SK-N-SH (cell line): Measurements from ENCODE around the gene EXOC5. TPM values are rescaled to one million over a fixed set of nuclear protein-coding genes. Genes with fewer than 3 reads are reported as not detected.

Experiments used
- CTCF ChIA-PET: fragments of 300-600, 350-600 bp; formaldehyde crosslinking; extraction: SDS; loops from one replicate; lab custom pipeline; 2021; lab: Yijun Ruan, JAX
- POLR2A ChIA-PET: fragments of 350-600 bp; sonication (Branson Sonifier 250); formaldehyde crosslinking; extraction: SDS; loops from one replicate; lab custom pipeline; 2020; ENCODE audit warnings: antibody characterized with exemption, inconsistent platforms; lab: Yijun Ruan, JAX
- DNase-seq: peaks from one replicate; pipeline ENCODE4 v3.0.0; 2012
- H2AFZ ChIP-seq: fragments of 200-600 bp; sonication (generic); 2 replicates; pipeline ENCODE4 v1.8.1; 2016; ENCODE audit warnings: antibody characterized with exemption, mild to moderate bottlenecking, low read depth
- H3F3A ChIP-seq: fragments of 200-600 bp; sonication (generic); replicated peaks from 2 replicates; pipeline ENCODE3; 2016; ENCODE audit warnings: antibody characterized with exemption, mild to moderate bottlenecking; ENCODE audit not compliant: insufficient read depth
- H3K27ac ChIP-seq, 2 experiments: fragments of 200-500 bp in 1 of 2; fragments of 200-600 bp in 1 of 2; sonication (Bioruptor generic) in 1 of 2; sonication (generic), shearing (Covaris generic) in 1 of 2; 2 replicates each; pipeline versions ENCODE4 v1.5.1 to v1.6.1; 2014 to 2016; ENCODE audit warnings: low read depth in 2 of 2, inconsistent platforms in 1 of 2, low read length in 1 of 2, mild to moderate bottlenecking in 1 of 2, mixed read lengths in 1 of 2
- H3K27me3 ChIP-seq: fragments of 200-600 bp; sonication (generic), shearing (Covaris generic); 2 replicates; pipeline ENCODE4 v1.6.1; 2016; ENCODE audit warnings: mixed run types; ENCODE audit not compliant: insufficient read depth
- H3K36me3 ChIP-seq, 2 experiments: fragments of 200-500 bp in 1 of 2; fragments of 200-600 bp in 1 of 2; sonication (Bioruptor generic) in 1 of 2; sonication (generic) in 1 of 2; replicated peaks in 1 of 2; 2 replicates each; pipeline versions ENCODE3 to v1.5.1; 2014 to 2016; ENCODE audit warnings: low read length in 1 of 2, mild to moderate bottlenecking in 1 of 2; ENCODE audit not compliant: insufficient read depth in 2 of 2, control insufficient read depth in 1 of 2
- H3K4me1 ChIP-seq, 2 experiments: fragments of 200-500 bp in 1 of 2; fragments of 200-600 bp in 1 of 2; sonication (Bioruptor generic) in 1 of 2; sonication (generic), shearing (Covaris generic) in 1 of 2; 2 replicates each; pipeline versions ENCODE4 v1.5.1 to v1.6.1; 2014 to 2016; ENCODE audit warnings: low read depth in 1 of 2, low read length in 1 of 2, mixed run types in 1 of 2; ENCODE audit not compliant: insufficient read depth in 2 of 2, control insufficient read depth in 1 of 2
- H3K4me2 ChIP-seq: fragments of 200-600 bp; sonication (generic), shearing (Covaris generic); 2 replicates; pipeline ENCODE4 v1.6.1; 2017; ENCODE audit warnings: mixed run types
- H3K4me3 ChIP-seq, 2 experiments: fragments of 200-500 bp in 1 of 2; fragments of 200-600 bp in 1 of 2; sonication (Bioruptor generic) in 1 of 2; sonication (generic), shearing (Covaris generic) in 1 of 2; 2 replicates each; pipeline versions ENCODE4 v1.5.1 to v1.8.1; 2014 to 2016; ENCODE audit warnings: low read depth in 2 of 2, inconsistent platforms in 1 of 2, low read length in 1 of 2, mild to moderate bottlenecking in 1 of 2, mixed read lengths in 1 of 2, moderate library complexity in 1 of 2
- H3K79me2 ChIP-seq: fragments of 200-600 bp; sonication (generic); 2 replicates; pipeline ENCODE4 v1.8.1; 2017; ENCODE audit warnings: mild to moderate bottlenecking; ENCODE audit not compliant: insufficient read depth
- H3K9ac ChIP-seq: fragments of 200-600 bp; sonication (generic); 2 replicates; pipeline ENCODE4 v1.6.1; 2017; ENCODE audit warnings: mixed run types
- H3K9me2 ChIP-seq: fragments of 200-600 bp; sonication (generic); 2 replicates; pipeline ENCODE4 v1.6.1; 2017; ENCODE audit warnings: mixed run types
- H3K9me3 ChIP-seq: fragments of 200-600 bp; sonication (generic); 2 replicates; pipeline ENCODE4 v1.6.1; 2017; ENCODE audit warnings: mixed run types, mild to moderate bottlenecking, moderate library complexity
- H4K20me1 ChIP-seq: fragments of 200-600 bp; sonication (generic); 2 replicates; pipeline ENCODE4 v1.6.1; 2017; ENCODE audit warnings: mild to moderate bottlenecking, mixed run types; ENCODE audit not compliant: insufficient read depth
- CHD2 ChIP-seq: fragments of 150-350 bp; IDR thresholded peaks from 2 replicates; pipeline ENCODE4 v1.6.1; 2018; ENCODE audit warnings: low read length; ENCODE audit not compliant: partially characterized antibody
- CTCF ChIP-seq: fragments of 200-600 bp; sonication (generic); IDR thresholded peaks from 2 replicates; pipeline ENCODE4 v1.6.1; 2017; ENCODE audit warnings: antibody characterized with exemption, mild to moderate bottlenecking, moderate library complexity
- EP300 ChIP-seq, 2 experiments: IDR thresholded peaks; 2 replicates each; pipeline versions ENCODE4 v1.4.0 to v1.6.1; 2012; ENCODE audit warnings: borderline replicate concordance in 1 of 2, low read depth in 1 of 2, low read length in 1 of 2
- EZH2phosphoT487 ChIP-seq: fragments of 200-600 bp; sonication (generic); IDR thresholded peaks from 2 replicates; pipeline ENCODE4 v1.6.1; 2017; ENCODE audit warnings: low read depth, mixed run types, mild to moderate bottlenecking, antibody characterized with exemption, moderate library complexity, borderline replicate concordance
- FOSL2 ChIP-seq: IDR thresholded peaks from 2 replicates; pipeline ENCODE4 v1.4.0; 2012; ENCODE audit warnings: low read depth, mild to moderate bottlenecking, moderate library complexity, borderline replicate concordance
- FOXM1 ChIP-seq: IDR thresholded peaks from 2 replicates; pipeline ENCODE4 v1.4.0; 2012; ENCODE audit warnings: low read depth, mild to moderate bottlenecking
- MEF2A ChIP-seq: IDR thresholded peaks from 2 replicates; pipeline ENCODE4 v1.4.0; 2012; ENCODE audit warnings: low read depth, borderline replicate concordance
- POLR2AphosphoS5 ChIP-seq: IDR thresholded peaks from 2 replicates; pipeline ENCODE4 v1.6.1; 2012; ENCODE audit warnings: low read depth, low read length
- RXRA ChIP-seq: IDR thresholded peaks from 2 replicates; pipeline ENCODE4 v1.4.0; 2012; ENCODE audit warnings: low read depth, mild to moderate bottlenecking, borderline replicate concordance
- SIN3A ChIP-seq: IDR thresholded peaks from 2 replicates; pipeline ENCODE4 v1.6.1; 2012; ENCODE audit warnings: low read depth, mild to moderate bottlenecking, low read length, moderate library complexity, borderline replicate concordance
- SMC3 ChIP-seq: IDR thresholded peaks from 2 replicates; pipeline ENCODE4 v1.6.1; 2012; ENCODE audit warnings: low read depth, low read length, improper control_type of control experiment
- TEAD4 ChIP-seq: IDR thresholded peaks from 2 replicates; pipeline ENCODE4 v1.4.0; 2012; ENCODE audit warnings: mild to moderate bottlenecking, borderline replicate concordance; ENCODE audit not compliant: insufficient read depth
- USF1 ChIP-seq: IDR thresholded peaks from 2 replicates; pipeline ENCODE4 v1.4.0; 2012; ENCODE audit warnings: low read depth, borderline replicate concordance
- YY1 ChIP-seq: IDR thresholded peaks from 2 replicates; pipeline ENCODE4 v1.4.0; 2012; ENCODE audit warnings: low read depth, mild to moderate bottlenecking
- ZBTB33 ChIP-seq: IDR thresholded peaks from 2 replicates; pipeline ENCODE4 v1.4.0; 2012; ENCODE audit warnings: low read depth, borderline replicate concordance
- WGBS: methylation state at CpG from one replicate; pipeline ENCODE4 v1.1.6; 2017; ENCODE audit warnings: low lambda C conversion rate; 5-methylcytosine and 5-hydroxymethylcytosine counted together
- polyA plus RNA-seq, 3 experiments: library from polyadenylated mRNA; depleted of rRNA; stranded (reverse); fragments of >200 nt; gene quantifications; 2 replicates each; pipeline ENCODE4 v1.2.3, GENCODE V29; 2012

The EXOC5 gene
- polyA plus RNA-seq, 1 of the 3 experiments (the other 2 are of a cell fraction) = 10.5 TPM

GRCh38 chr14:57161583-57162234 lies 107.0 kb downstream of the EXOC5 start (continued):
- TF ChIP-seq CHD2 (no peak), EP300 (IDR thresholded peaks at IDR 0.05; ENCODE audit: borderline replicate concordance in 1 of 2, low read depth in 1 of 2, low read length in 1 of 2) (no peak), SIN3A (no peak), EZH2phosphoT487 (no peak), CTCF (no peak)

- Histone ChIP-seq H4K20me1 (no peaks in the 10 kb centered on the region), H3K9ac (no peak overlapping the region), H3K27ac (no peak overlapping the region), H3K9me3 (no peaks in the 10 kb centered on the region), H3K4me1 (no peaks in the 10 kb centered on the region), H3K4me2 (no peak overlapping the region), H3F3A (no peaks in the 10 kb centered on the region), H3K79me2 (no peaks in the 10 kb centered on the region), H3K36me3 (no peaks in the 10 kb centered on the region), H3K9me2 (no peaks in the 10 kb centered on the region), H3K27me3 (no peaks in the 10 kb centered on the region), H3K4me3 (no peak overlapping the region), H2AFZ (no peak overlapping the region)
- TF ChIP-seq MEF2A (no peak), ZBTB33 (no peak)
- CTCF ChIA-PET = interaction anchor here (0.6 to 1.0 kb wide), 2 partner anchors 16 to 24 kb away, joined by 3 read pairs; no protein-coding TSS in a partner anchor
- no peak for DNase-seq
- 18% methylated on average over 6 of the region's 6 CpGs for WGBS
- POLR2A ChIA-PET = no interaction called here
Observed at GRCh38 chr14:57160333-57160732, 108.4 kb downstream of the EXOC5 start.

GRCh38 chr14:57153286-57153685 lies 115.4 kb downstream of the EXOC5 start:
- TF ChIP-seq FOXM1 = no peak
- no peak for TF ChIP-seq TEAD4
- no peak for TF ChIP-seq RXRA
- no peak for TF ChIP-seq EP300 (IDR thresholded peaks at IDR 0.05; ENCODE audit: borderline replicate concordance in 1 of 2, low read depth in 1 of 2, low read length in 1 of 2)
- no peak for TF ChIP-seq POLR2AphosphoS5
- TF ChIP-seq FOSL2 = no peak
- no peak for TF ChIP-seq USF1
- TF ChIP-seq SMC3 = no peak
- no peak for TF ChIP-seq YY1
- CTCF ChIA-PET = no interaction called here

More at GRCh38 chr14:57153286-57153685, 115.4 kb downstream of the EXOC5 start:
- Histone ChIP-seq H2AFZ (no peak overlapping the region), H3K27me3 (no peaks in the 10 kb centered on the region), H3K9me3 (no peaks in the 10 kb centered on the region), H3K4me1 (no peaks in the 10 kb centered on the region), H3K79me2 (no peaks in the 10 kb centered on the region), H3F3A (no peaks in the 10 kb centered on the region), H4K20me1 (no peaks in the 10 kb centered on the region), H3K9me2 (no peaks in the 10 kb centered on the region), H3K9ac (no peak overlapping the region), H3K36me3 (no peaks in the 10 kb centered on the region), H3K4me3 (no peak overlapping the region), H3K4me2 (no peak overlapping the region), H3K27ac (no peak overlapping the region)
- 47% methylated on average over 4 of the region's 4 CpGs for WGBS
- POLR2A ChIA-PET = no interaction called here
- no peak for DNase-seq
